Right atrium auricular region (tissue), 2 donors: ENCODE measurements around the gene MGAT3. TPM values are rescaled to one million over a fixed set of nuclear protein-coding genes. Genes with fewer than 3 reads are reported as not detected.

Source experiments
- DNase-seq: peaks from one replicate; pipeline ENCODE4 v3.0.0-alpha.2; 2019; ENCODE audit warnings: low spot score
- H3K27ac ChIP-seq, 2 donors: fragments of 200-600 bp; sonication (generic); 1 replicate in 1 of 2; 2 replicates in 1 of 2; pipeline ENCODE4 v1.5.1; 2016 to 2019
- H3K27me3 ChIP-seq, 2 donors: fragments of 200-600 bp; sonication (generic); one replicate each; pipeline versions ENCODE4 v1.5.1 to v1.6.0; 2017 to 2019
- H3K36me3 ChIP-seq: fragments of 200-600 bp; sonication (generic); one replicate; pipeline ENCODE4 v1.5.1; 2016
- H3K4me1 ChIP-seq, 2 donors: fragments of 200-600 bp; sonication (generic); one replicate each; pipeline versions ENCODE4 v1.5.1 to v1.6.0; 2017 to 2019
- H3K4me3 ChIP-seq, 2 donors: fragments of 200-600 bp; sonication (generic); 1 replicate in 1 of 2; 2 replicates in 1 of 2; pipeline ENCODE4 v1.5.1; 2017 to 2019; ENCODE audit warnings: mild to moderate bottlenecking in 1 of 2, moderate library complexity in 1 of 2
- H3K9me3 ChIP-seq, 2 donors: fragments of 200-600 bp; sonication (generic); one replicate each; pipeline ENCODE4 v1.5.1; 2019
- CTCF ChIP-seq, 2 donors: fragments of 200-600 bp; sonication (generic); IDR thresholded peaks; one replicate each; pipeline ENCODE4 v1.5.1; 2019; ENCODE audit warnings: antibody characterized with exemption in 2 of 2
- total RNA-seq, 2 donors: library from RNA; depleted of rRNA; stranded (reverse); fragments of >200 nt; gene quantifications; one replicate each; pipeline ENCODE4 v1.1.0, GENCODE V29; 2016

MGAT3 gene
- total RNA-seq, 2 donors from 2014 or later: 2.9 to 11.3 TPM

- no peak overlapping the region for H3K4me3 ChIP-seq
- peaks cover 0 to 42% of the 10 kb centered on the region in 2 donors for H3K4me1 ChIP-seq
- peak overlapping the region; percentile 85 to 95 for H3K27ac ChIP-seq
- TF ChIP-seq CTCF (IDR thresholded peaks at IDR 0.05): no peak
- DNase-seq: no peak
- no peaks in the 10 kb centered on the region for H3K27me3 ChIP-seq
- no peaks in the 10 kb centered on the region for H3K9me3 ChIP-seq
- H3K36me3 ChIP-seq: peaks cover 39% of the 10 kb centered on the region
Observed at GRCh38 chr22:39430576-39431150, 26.1 kb upstream of the MGAT3 start.

- no peak for TF ChIP-seq CTCF (IDR thresholded peaks at IDR 0.05)
- Histone ChIP-seq H3K27ac (peak overlapping the region; percentile 85 to 95), H3K36me3 (peaks cover 39% of the 10 kb centered on the region), H3K27me3 (no peaks in the 10 kb centered on the region), H3K9me3 (no peaks in the 10 kb centered on the region), H3K4me3 (no peak overlapping the region), H3K4me1 (peaks cover 0 to 42% of the 10 kb centered on the region in 2 donors)
- no peak for DNase-seq
Observed at GRCh38 chr22:39431216-39431801, 25.5 kb upstream of the MGAT3 start.

- H3K36me3 ChIP-seq: peaks cover 34% of the 10 kb centered on the region
- no peaks in the 10 kb centered on the region for H3K27me3 ChIP-seq
- no peak for DNase-seq
- peaks cover 0 to 46% of the 10 kb centered on the region in 2 donors for H3K4me1 ChIP-seq
- peak overlapping the region; percentile 85 to 95 for H3K27ac ChIP-seq
- H3K9me3 ChIP-seq: no peaks in the 10 kb centered on the region
- no peak for TF ChIP-seq CTCF (IDR thresholded peaks at IDR 0.05)
- H3K4me3 ChIP-seq: no peak overlapping the region
Observed at GRCh38 chr22:39431821-39432251, 25.0 kb upstream of the MGAT3 start.

- H3K36me3 ChIP-seq: peaks cover 28% of the 10 kb centered on the region
- no peak for TF ChIP-seq CTCF (IDR thresholded peaks at IDR 0.05)
- no peak for DNase-seq
- peaks cover 0 to 51% of the 10 kb centered on the region in 2 donors for H3K4me1 ChIP-seq
- H3K27me3 ChIP-seq: no peaks in the 10 kb centered on the region
- H3K4me3 ChIP-seq: no peak overlapping the region
- peak overlapping the region; percentile 85 to 95 for H3K27ac ChIP-seq
- H3K9me3 ChIP-seq: no peaks in the 10 kb centered on the region
Observed at GRCh38 chr22:39432361-39432811, 24.4 kb upstream of the MGAT3 start.

GRCh38 chr22:39433476-39434242, 23.2 kb upstream of the MGAT3 start:
- Histone ChIP-seq H3K27ac (peak overlapping the region; percentile 66 to 82), H3K9me3 (no peaks in the 10 kb centered on the region), H3K27me3 (no peaks in the 10 kb centered on the region), H3K36me3 (peaks cover 15% of the 10 kb centered on the region), H3K4me1 (peaks cover 0 to 62% of the 10 kb centered on the region in 2 donors), H3K4me3 (no peak overlapping the region)
- DNase-seq: no peak
- no peak for TF ChIP-seq CTCF (IDR thresholded peaks at IDR 0.05)
